Loucy (cell line): ENCODE measurements around the gene TMEM45A.

Experiments
- EZH2phosphoT487 ChIP-seq: fragments of 200-600 bp; IDR thresholded peaks from 2 replicates; pipeline ENCODE4 v1.6.1; 2018; ENCODE audit warnings: antibody characterized with exemption, mild to moderate bottlenecking, moderate library complexity, borderline replicate concordance
- TF ChIP-seq, protein P1 (sequence below): fragments of 200-600 bp; sonication (generic); conservative IDR thresholded peaks from 2 replicates; pipeline ENCODE4 v1.5.1; 2014; ENCODE audit warnings: mild to moderate bottlenecking, antibody characterized with exemption, low read length

DNA sequence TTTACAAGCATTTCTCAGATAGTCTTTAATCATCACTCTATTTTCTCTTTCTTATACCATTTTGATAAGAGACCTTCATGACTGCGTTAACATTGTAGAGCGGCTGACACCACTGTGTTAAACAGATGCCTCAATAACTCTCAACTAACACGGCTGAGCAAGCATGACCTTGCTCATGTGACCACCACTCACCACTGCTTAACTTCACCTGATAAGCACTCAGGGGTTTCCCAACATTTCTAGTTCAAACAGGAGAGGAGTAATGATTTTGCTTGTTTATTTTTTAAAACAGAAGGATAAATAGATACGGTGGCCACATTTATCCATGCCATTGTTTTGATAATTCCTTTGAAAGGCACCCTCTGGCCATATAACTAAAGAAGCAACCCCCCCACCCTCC, 37.7 kb upstream of the TMEM45A start:
- TF ChIP-seq, protein P1, sequence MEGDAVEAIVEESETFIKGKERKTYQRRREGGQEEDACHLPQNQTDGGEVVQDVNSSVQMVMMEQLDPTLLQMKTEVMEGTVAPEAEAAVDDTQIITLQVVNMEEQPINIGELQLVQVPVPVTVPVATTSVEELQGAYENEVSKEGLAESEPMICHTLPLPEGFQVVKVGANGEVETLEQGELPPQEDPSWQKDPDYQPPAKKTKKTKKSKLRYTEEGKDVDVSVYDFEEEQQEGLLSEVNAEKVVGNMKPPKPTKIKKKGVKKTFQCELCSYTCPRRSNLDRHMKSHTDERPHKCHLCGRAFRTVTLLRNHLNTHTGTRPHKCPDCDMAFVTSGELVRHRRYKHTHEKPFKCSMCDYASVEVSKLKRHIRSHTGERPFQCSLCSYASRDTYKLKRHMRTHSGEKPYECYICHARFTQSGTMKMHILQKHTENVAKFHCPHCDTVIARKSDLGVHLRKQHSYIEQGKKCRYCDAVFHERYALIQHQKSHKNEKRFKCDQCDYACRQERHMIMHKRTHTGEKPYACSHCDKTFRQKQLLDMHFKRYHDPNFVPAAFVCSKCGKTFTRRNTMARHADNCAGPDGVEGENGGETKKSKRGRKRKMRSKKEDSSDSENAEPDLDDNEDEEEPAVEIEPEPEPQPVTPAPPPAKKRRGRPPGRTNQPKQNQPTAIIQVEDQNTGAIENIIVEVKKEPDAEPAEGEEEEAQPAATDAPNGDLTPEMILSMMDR: no peak
- no peak for TF ChIP-seq EZH2phosphoT487
